ENCODE results near the gene HMX3. TPM values are rescaled to one million over a fixed set of nuclear protein-coding genes. Genes with fewer than 3 reads are reported as not detected.

HMX3 gene
- total RNA-seq, 1 experiment from 2014 or later: not detected

- peak in 1 of 2 experiments; percentile 59 for DNase-seq
- peaks cover 13% of the 10 kb centered on the region for H3K4me1 ChIP-seq
- intact Hi-C loops (cut with micrococcal nuclease; ENCODE audit: unreplicated experiment): loop anchor here (1.0 kb wide), 1 partner anchor 8 kb away; no protein-coding TSS in a partner anchor
- CTCF ChIA-PET: interaction anchor here (1.2 kb wide), 1 partner anchor 9 kb away, joined by 5 read pairs; no protein-coding TSS in a partner anchor
- TF ChIP-seq, protein P1, sequence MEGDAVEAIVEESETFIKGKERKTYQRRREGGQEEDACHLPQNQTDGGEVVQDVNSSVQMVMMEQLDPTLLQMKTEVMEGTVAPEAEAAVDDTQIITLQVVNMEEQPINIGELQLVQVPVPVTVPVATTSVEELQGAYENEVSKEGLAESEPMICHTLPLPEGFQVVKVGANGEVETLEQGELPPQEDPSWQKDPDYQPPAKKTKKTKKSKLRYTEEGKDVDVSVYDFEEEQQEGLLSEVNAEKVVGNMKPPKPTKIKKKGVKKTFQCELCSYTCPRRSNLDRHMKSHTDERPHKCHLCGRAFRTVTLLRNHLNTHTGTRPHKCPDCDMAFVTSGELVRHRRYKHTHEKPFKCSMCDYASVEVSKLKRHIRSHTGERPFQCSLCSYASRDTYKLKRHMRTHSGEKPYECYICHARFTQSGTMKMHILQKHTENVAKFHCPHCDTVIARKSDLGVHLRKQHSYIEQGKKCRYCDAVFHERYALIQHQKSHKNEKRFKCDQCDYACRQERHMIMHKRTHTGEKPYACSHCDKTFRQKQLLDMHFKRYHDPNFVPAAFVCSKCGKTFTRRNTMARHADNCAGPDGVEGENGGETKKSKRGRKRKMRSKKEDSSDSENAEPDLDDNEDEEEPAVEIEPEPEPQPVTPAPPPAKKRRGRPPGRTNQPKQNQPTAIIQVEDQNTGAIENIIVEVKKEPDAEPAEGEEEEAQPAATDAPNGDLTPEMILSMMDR (IDR thresholded peaks at IDR 0.05; ENCODE audit: insufficient read depth in 1 of 2, low read depth in 1 of 2, low read length in 1 of 2, severe bottlenecking in 1 of 2, unreplicated experiment in 1 of 2): no peak
- BruUV-seq (replicated peaks): no TSS peak
- H3K9me3 Mint-ChIP-seq (ENCODE audit: unreplicated experiment): no peaks in the 10 kb centered on the region
- no peaks in the 10 kb centered on the region for H3K36me3 ChIP-seq (ENCODE audit: control insufficient read depth, insufficient read depth, low read length)
- no peak overlapping the region for H3K27ac Mint-ChIP-seq (ENCODE audit: unreplicated experiment)
- peak overlapping the region; percentile 58 for H3K4me3 ChIP-seq (ENCODE audit: low read depth, low read length)
- no peaks in the 10 kb centered on the region for H3K9me3 ChIP-seq
- H3K27me3 ChIP-seq (replicated peaks; ENCODE audit: control insufficient read depth, insufficient read depth, low read length): no peaks in the 10 kb centered on the region
- H3K4me3 Mint-ChIP-seq (ENCODE audit: unreplicated experiment): peak overlapping the region; percentile 73
- H3K27me3 Mint-ChIP-seq (ENCODE audit: insufficient read depth, unreplicated experiment): peaks cover 5% of the 10 kb centered on the region
- H3K36me3 Mint-ChIP-seq (ENCODE audit: insufficient read depth, unreplicated experiment): peaks cover 3% of the 10 kb centered on the region
- POLR2A ChIA-PET: interaction anchor here (0.7 kb wide), 1 partner anchor 8 kb away, joined by 3 read pairs; no protein-coding TSS in a partner anchor
- H3K4me1 Mint-ChIP-seq (ENCODE audit: low read depth, unreplicated experiment): peaks cover 13% of the 10 kb centered on the region
Measured at GRCh38 chr10:123148414-123149161, 12.8 kb downstream of the HMX3 start.

DNA sequence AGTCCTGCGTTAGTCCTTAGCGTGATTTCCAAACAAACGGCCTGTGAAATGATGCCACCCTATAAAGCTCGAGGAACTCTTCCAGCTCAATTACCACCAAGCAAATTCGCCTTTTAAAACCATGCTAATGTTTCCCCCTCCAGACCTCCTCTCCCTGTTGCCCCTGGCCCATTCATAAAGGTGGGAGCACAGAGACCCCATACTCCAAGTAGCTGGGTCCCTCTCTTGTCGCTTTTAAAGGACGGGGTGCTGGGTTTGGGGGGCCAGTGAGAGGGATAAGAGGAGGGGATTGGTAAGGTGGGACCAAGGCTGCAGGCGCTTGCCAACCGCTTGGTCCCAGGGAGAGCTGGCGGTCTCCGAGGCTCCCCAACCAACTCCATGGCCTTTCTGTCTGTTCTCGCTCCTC is 13.4 kb downstream of the HMX3 start:
- ChIA-PET CTCF (interaction anchor here (1.2 kb wide), 1 partner anchor 10 kb away, joined by 5 read pairs; no protein-coding TSS in a partner anchor), POLR2A (interaction anchor here (0.7 kb wide), 1 partner anchor 9 kb away, joined by 3 read pairs; no protein-coding TSS in a partner anchor)
- Mint-ChIP-seq H3K4me1 (ENCODE audit: low read depth, unreplicated experiment) (peaks cover 13% of the 10 kb centered on the region), H3K27ac (ENCODE audit: unreplicated experiment) (no peak overlapping the region), H3K4me3 (ENCODE audit: unreplicated experiment) (peak overlapping the region; percentile 73), H3K9me3 (ENCODE audit: unreplicated experiment) (no peaks in the 10 kb centered on the region), H3K36me3 (ENCODE audit: insufficient read depth, unreplicated experiment) (peaks cover 9% of the 10 kb centered on the region), H3K27me3 (ENCODE audit: insufficient read depth, unreplicated experiment) (peaks cover 5% of the 10 kb centered on the region)
- peaks cover 15% of the 10 kb centered on the region for H3K4me1 ChIP-seq
- no peaks in the 10 kb centered on the region for H3K9me3 ChIP-seq
- TF ChIP-seq, protein P1 (IDR thresholded peaks at IDR 0.05; ENCODE audit: insufficient read depth in 1 of 2, low read depth in 1 of 2, low read length in 1 of 2, severe bottlenecking in 1 of 2, unreplicated experiment in 1 of 2): no peak
- no TSS peak for BruUV-seq (replicated peaks)
- intact Hi-C loops (cut with micrococcal nuclease; ENCODE audit: unreplicated experiment): no loop called here
- H3K4me3 ChIP-seq (ENCODE audit: low read depth, low read length): no peak overlapping the region; the same call in 1 of the 2 replicates
- no peaks in the 10 kb centered on the region for H3K27me3 ChIP-seq (replicated peaks; ENCODE audit: control insufficient read depth, insufficient read depth, low read length)
- H3K36me3 ChIP-seq (ENCODE audit: control insufficient read depth, insufficient read depth, low read length): no peaks in the 10 kb centered on the region
- DNase-seq: no peak

GRCh38 chr10:123149568-123150270 is 13.9 kb downstream of the HMX3 start:
- Histone ChIP-seq H3K36me3 (ENCODE audit: control insufficient read depth, insufficient read depth, low read length) (no peaks in the 10 kb centered on the region), H3K4me3 (ENCODE audit: low read depth, low read length) (no peak overlapping the region), H3K27me3 (replicated peaks; ENCODE audit: control insufficient read depth, insufficient read depth, low read length) (no peaks in the 10 kb centered on the region), H3K4me1 (peaks cover 15% of the 10 kb centered on the region), H3K9me3 (no peaks in the 10 kb centered on the region)
- TF ChIP-seq, protein P1 (IDR thresholded peaks at IDR 0.05; ENCODE audit: insufficient read depth in 1 of 2, low read depth in 1 of 2, low read length in 1 of 2, severe bottlenecking in 1 of 2, unreplicated experiment in 1 of 2): no peak
- Mint-ChIP-seq H3K27ac (ENCODE audit: unreplicated experiment) (no peak overlapping the region), H3K4me1 (ENCODE audit: low read depth, unreplicated experiment) (peaks cover 13% of the 10 kb centered on the region), H3K36me3 (ENCODE audit: insufficient read depth, unreplicated experiment) (peaks cover 14% of the 10 kb centered on the region), H3K27me3 (ENCODE audit: insufficient read depth, unreplicated experiment) (peaks cover 5% of the 10 kb centered on the region), H3K4me3 (ENCODE audit: unreplicated experiment) (peak overlapping the region; percentile 71), H3K9me3 (ENCODE audit: unreplicated experiment) (no peaks in the 10 kb centered on the region)
- CTCF ChIA-PET: no interaction called here
- no peak for DNase-seq
- POLR2A ChIA-PET: no interaction called here
- intact Hi-C loops (cut with micrococcal nuclease; ENCODE audit: unreplicated experiment): no loop called here
- BruUV-seq (replicated peaks): no TSS peak
